HG03108 (cell line): ENCODE data around the gene STRIT1.
"Not testable (repeated sequence)": the region's sequence is repeated elsewhere in the genome, so short reads cannot be mapped to it uniquely, and the experiment has no call there.

ENCODE experiments used
- ATAC-seq: cut with Tn5 transposase; IDR thresholded peaks from one replicate; pipeline ENCODE4 v1.9.1; 2021; ENCODE audit warnings: moderate library complexity; ENCODE audit not compliant: unreplicated experiment

STRIT1 gene

DNA sequence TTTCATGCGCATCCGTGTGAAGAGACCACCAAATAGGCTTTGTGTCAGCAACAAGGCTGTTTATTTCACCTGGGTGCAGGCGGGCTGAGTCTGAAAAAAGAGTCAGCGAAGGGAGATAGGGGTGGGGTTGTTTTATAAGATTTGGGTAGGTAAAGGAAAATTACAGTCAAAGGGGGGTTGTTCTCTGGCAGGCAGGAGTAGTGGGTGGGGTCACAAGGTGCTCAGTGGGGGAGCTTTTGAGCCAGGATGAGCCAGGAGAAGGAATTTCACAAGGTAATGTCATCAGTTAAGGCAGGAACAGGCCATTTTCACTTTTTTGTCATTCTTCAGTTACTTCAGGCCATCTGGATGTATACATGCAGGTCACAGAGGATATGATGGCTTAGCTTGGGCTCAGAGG lies 19.0 kb downstream of the STRIT1 start:
- not testable (repeated sequence) for ATAC-seq

DNA sequence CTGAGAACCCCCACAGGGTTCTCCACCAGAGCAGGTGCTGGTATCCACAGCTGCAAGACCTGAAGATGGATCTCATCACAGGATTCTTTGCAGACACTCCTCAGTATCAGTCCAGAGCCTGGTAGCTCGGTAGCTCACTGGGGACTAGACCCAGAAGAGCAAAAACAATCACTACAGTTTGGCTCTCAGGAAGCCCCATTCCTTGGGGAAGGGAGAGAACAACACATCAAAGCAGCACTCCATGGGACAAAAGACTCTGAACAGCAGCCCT lies 22.2 kb downstream of the STRIT1 start:
- ATAC-seq = no peak

DNA sequence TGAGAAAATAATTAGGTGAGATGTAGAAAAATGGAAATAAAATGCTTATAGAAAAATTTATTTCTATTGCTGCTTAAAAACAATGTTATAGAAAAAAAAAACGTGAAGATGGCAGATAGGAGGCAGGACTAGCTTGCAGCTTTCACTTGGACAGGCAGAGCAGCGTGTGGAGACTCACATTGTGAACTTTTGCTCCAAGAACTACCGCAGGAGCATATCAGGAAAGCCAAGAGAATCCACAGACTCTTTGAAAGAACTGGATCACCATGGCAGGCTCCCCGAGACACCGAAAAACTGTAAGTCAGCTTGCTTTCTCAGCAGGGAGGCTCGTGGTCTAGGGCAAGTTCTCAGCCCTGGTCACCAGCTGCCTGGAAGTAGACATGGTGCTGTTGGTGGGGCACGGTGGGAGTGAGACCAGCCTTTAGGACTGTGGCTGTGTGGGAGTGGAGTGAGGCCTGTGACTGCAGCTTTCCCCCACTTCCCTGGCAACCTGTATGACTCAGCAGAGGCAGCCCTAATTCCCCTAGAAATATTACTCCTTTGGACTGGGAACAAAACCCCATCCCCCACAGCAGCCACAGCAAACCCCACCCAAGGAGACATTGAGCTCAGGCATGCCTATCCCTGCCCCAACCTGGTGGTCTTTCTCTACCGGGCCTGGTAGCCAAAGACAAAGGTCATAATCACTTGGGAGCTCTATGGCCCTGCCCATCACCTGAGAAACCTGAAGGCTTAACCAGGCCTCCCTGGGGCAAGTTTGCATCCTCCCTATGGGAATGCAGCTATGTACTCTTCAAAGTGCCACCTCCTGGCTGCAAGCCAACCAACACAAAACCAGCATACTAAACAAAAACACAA lies 22.8 kb downstream of the STRIT1 start:
- no peak for ATAC-seq

DNA sequence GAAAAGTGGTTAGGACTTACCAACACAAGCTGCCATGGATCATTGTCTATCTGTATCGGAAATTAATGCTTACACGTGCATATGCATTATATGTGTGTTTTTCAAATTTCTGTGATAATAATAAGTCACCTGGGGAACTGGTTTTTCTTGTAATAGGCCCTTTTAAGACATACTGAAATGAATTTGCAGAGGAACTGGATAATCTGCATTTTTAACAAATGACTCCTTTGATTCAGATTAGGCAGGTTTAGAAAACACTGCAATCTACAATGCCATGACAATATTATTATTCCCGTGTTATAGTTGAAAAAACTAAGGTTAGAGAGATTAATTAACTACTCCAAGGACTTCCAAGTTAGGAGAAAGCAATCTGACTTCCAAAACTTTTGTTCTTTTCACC lies 23.4 kb downstream of the STRIT1 start:
- ATAC-seq = no peak

DNA sequence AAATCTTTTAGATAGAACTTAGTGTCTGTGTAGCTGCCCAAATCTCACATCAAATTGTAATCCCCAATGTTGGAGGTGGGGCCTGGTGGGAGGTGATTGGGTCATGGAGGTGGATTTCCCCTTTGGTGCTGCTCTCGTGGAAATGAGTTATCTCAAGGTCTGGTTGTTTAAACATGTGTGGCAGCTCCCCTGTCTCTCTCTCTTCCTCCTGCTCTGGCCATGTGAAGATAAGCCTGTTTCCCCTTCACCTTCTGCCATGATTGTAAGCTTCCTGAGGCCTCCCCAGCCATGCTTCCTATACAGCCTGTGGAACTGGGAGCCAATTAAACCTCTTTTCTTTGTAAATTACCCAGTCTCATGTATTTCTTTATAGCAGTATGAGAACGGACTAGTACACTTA lies 30.6 kb downstream of the STRIT1 start:
- not testable (repeated sequence) for ATAC-seq

DNA sequence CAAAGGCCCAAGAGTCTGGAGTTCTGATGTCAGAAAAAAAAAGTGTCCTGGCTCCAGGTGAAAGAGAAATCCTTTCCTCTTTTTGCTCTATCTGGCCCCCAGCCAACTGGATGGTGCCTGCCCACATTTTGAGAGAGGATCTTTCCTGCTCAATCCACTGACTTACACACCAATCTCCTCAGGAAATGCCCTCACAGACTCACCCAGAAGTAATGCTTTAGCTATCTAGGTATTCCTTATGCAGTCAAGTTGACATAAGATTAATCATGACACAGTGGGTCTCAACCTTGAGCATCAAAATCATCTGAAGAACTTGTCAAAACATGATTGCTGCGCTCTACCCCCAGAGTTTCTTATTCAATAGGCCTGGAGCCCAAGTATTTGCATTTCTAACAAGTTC lies 31.2 kb downstream of the STRIT1 start:
- ATAC-seq = no peak

DNA sequence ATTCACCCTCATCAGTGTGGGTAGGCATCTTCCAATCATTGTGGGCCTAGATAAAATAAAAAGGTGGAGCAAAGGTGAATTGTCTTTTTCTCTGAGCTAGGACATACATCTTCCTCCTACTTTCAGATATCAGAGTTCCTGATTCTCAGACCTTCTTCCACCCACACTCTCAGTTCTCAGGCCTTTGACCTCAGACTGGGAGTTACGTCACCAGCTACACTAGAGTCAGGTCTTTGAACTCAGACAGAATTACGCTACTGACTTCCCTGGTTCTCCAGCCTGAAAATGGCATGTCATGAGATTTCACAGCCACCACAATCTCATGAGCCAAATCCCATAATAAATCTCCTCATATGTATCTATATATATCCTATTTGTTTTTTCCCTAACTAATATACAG lies 39.0 kb downstream of the STRIT1 start:
- ATAC-seq = no peak

DNA sequence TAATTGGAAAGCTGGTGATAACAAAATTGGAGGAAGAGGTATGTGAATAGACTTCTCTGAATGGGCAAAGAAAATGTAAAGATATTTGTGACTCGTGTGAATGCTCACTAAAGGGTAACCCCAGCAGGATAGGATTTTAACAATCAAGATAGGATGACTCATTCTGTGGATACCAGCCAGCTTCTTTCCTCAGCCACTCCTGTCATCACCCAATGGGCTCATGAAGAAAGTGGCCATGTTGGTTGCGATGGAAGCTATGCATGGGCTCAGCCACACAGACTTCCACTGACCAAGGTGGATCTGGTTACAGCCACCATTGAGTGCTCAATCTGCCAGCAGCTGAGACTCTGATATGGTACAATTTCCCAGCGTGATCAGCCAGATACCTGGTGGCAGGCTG lies 40.9 kb downstream of the STRIT1 start:
- ATAC-seq = no peak

DNA sequence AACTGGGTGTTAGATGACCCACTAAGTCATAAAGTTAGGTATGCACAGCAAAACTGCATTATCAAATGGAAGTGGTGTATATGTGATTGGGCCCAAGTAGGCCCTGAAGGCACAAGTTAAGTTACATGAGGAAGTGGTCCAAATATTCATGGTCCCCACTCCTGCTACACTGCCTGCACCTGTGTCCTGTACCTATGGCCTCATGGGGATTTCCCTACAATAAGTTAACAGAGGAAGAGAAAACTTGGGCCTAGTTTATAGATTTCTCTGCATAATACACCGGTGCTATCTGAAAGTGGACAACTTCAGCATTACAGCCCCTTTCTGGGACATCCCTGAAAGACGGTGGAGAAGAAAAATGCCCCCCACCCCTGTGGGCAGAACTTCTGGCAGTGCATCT lies 41.5 kb downstream of the STRIT1 start:
- no peak for ATAC-seq

DNA sequence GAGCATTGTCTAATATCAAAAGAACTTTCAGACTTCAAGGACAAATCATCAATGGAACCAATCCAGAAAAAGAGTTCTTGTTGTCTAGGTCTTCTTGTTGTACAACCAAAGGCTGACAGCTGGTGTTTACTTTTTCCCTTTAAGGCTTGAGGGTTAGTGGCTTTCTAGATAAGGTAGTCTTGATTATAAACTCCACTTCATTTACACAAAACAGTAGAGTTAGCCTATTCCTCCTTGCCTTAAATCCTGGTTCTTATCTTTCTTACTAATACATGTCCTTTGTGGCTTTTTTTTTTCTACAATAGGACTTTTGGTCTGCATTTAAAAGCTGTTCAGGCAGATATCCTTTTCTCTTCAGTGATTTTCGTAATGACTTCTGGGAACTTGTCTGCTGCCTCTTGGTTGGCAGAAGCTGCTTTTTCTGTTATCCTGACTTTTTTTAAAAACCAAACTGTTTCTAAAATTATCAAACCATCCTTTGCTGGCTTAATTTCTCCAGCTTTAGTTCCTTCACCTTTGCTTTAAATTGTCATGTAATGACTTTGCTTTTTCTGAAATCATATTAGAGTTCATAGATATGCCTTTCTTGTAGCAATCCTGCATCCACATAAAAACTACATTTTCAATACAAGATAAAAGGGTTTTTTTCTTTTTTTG lies 44.8 kb downstream of the STRIT1 start:
- no peak for ATAC-seq

DNA sequence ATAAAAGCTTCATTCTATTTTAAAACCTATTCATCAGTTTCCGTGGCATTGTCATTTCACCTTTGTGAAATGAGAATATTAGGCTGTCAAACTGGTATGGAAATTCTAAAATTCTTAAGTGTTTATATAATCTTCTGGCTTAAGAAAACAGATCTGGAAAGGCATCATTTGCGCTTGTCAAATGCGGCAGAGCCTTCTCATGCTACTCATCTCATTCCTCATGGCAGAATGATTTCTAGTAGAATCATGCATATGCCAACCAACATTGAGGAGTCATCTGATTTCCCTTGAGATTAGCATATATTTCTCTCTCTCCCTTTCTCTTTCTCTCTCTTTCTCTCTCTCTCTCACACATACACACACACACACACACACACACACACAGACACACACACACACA lies 48.8 kb downstream of the STRIT1 start:
- no peak for ATAC-seq

DNA sequence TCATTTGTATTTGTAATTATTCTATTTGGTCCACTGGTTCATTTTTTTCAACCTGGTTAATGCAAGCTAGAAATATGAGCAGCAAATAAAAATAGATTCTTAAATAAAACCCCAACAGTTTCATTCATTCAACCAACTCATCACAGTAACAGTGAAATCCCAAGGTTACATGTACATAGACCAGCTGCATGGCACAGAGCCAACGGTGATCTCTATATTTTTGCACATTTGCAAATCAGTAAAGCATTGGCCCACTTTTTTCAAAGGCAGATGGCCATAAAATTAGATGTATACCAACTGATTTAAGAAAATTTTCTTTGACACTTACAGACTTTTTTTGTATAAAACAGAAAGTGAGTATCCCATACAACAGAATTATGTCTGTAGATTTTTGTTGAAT lies 49.3 kb downstream of the STRIT1 start:
- ATAC-seq = no peak

DNA sequence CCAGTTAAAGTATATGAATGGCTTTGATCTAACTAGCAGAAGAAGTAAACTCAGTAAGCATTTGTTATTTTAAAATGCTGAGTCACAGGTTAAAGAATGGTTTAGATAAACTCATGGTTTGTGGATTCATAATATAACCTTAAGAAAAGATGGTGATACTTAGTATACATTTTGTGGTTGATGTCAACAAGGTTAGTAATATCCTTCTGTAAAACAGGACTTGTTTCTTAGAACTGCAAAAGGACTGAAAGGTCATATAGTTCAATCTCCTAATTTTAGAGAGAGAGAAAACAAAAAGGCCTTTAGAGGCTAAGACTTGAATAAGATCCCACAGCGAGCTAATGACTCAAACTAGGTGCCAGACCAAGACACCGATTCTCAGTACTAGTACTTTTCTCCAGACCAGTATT lies 50.0 kb downstream of the STRIT1 start:
- ATAC-seq = no peak

DNA sequence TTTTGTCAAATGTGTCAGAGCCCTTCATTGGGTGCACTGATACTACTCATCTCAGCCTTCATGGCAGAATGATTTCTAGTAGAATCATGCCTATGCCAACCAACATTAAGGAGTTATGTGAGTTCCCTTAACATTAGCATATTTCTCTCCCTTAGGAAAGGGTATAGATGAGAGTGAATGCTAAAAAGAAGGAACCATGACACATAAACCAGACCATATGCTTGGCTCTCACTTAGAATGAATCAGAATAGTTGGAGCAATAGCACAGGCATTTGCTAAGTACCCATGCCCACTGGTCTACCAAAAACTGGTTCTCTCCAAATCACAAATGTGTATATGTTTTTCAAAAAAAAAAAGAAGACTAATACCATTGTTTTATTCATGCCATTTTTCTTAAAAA lies 51.1 kb downstream of the STRIT1 start:
- ATAC-seq = no peak

DNA sequence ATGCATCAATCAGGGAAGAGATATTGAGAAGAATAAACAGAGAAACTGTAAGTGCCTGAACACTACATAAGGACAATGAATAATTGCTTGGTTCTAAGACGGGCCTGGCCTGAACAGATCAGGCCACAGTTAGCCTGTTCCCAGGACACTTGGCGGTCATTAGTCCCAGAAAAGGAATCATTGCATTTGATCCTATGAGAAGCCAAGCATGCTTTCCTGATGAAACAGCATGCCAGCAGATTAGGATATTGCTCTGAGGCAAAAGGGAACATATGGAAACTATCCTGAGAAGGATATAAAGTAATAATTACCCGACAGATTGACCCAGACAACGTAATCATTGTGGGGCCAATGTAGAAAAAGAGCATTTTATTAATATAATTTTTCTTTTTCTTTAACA lies 51.9 kb downstream of the STRIT1 start:
- no peak for ATAC-seq
